B cell (primary cell): ENCODE measurements around the gene TRPC4AP.

Experiments
- CTCF ChIP-seq: fragments of 200-600 bp; IDR thresholded peaks from one replicate; pipeline ENCODE4 v1.8.0; 2022; ENCODE audit warnings: antibody characterized with exemption, mild to moderate bottlenecking
- EZH2 ChIP-seq: IDR thresholded peaks from 2 replicates; pipeline ENCODE4 v1.6.1; 2012; ENCODE audit warnings: borderline replicate concordance, low read depth, mild to moderate bottlenecking, moderate library complexity, low read length; ENCODE audit not compliant: insufficient read depth, poor library complexity, severe bottlenecking

- TF ChIP-seq EZH2 (no peak), CTCF (no peak)
Observed at GRCh38 chr20:35088231-35089145, 4.1 kb downstream of the TRPC4AP start.
